Upper lobe of left lung (tissue), 6 donors: Measurements from ENCODE around the gene PIGU. TPM values are rescaled to one million over a fixed set of nuclear protein-coding genes. Genes with fewer than 3 reads are reported as not detected.
"Not testable (repeated sequence)": the region's sequence is repeated elsewhere in the genome, so short reads cannot be mapped to it uniquely, and the experiment has no call there.

ENCODE experiments used
- ATAC-seq, 2 donors: fragments of 200-7000 bp; cut with Tn5 transposase; one replicate each; pipeline ENCODE4 v1.9.1; 2022; ENCODE audit warnings: mild to moderate bottlenecking in 2 of 2, moderate library complexity in 2 of 2; ENCODE audit not compliant: low FRiP score in 2 of 2
- DNase-seq, 2 donors: peaks; one replicate each; pipeline ENCODE4 v3.0.0-alpha.2; 2019 to 2020
- H3K27ac ChIP-seq, 4 donors: fragments of 200-600 bp; sonication (generic); one replicate each; pipeline ENCODE4 v1.5.1; 2016 to 2019
- H3K27me3 ChIP-seq, 4 donors: fragments of 200-600 bp; sonication (generic); one replicate each; pipeline ENCODE4 v1.5.1; 2017 to 2019
- H3K36me3 ChIP-seq, 4 donors: fragments of 200-600 bp; sonication (generic); one replicate each; pipeline ENCODE4 v1.5.1; 2016 to 2019
- H3K4me1 ChIP-seq, 4 donors: fragments of 200-600 bp; sonication (generic); one replicate each; pipeline ENCODE4 v1.5.1; 2018 to 2019
- H3K4me3 ChIP-seq, 4 donors: fragments of 200-600 bp; sonication (generic); one replicate each; pipeline ENCODE4 v1.5.1; 2017 to 2019; ENCODE audit warnings: mild to moderate bottlenecking in 2 of 4, moderate library complexity in 1 of 4
- H3K9me3 ChIP-seq, 4 donors: fragments of 200-600 bp; sonication (generic); one replicate each; pipeline ENCODE4 v1.5.1; 2018 to 2019
- EP300 ChIP-seq, 4 donors: sonication (generic); formaldehyde crosslinking; IDR thresholded peaks; one replicate each; pipeline ENCODE4 v1.5.1; 2017; ENCODE audit warnings: antibody characterized with exemption in 4 of 4, control low read depth in 2 of 4
- POLR2A ChIP-seq, 4 donors: fragments of 450-650 bp; IDR thresholded peaks; one replicate each; pipeline ENCODE4 v1.5.1; 2016 to 2017; ENCODE audit warnings: antibody characterized with exemption in 4 of 4, mild to moderate bottlenecking in 2 of 4
- POLR2AphosphoS5 ChIP-seq, 2 donors: sonication (generic); formaldehyde crosslinking; IDR thresholded peaks; one replicate each; pipeline ENCODE4 v1.5.1; 2017; ENCODE audit warnings: antibody characterized with exemption in 2 of 2
- WGBS, 2 donors: methylation state at CpG; one replicate each; pipeline ENCODE4 v1.1.5; 2017 to 2018; 5-methylcytosine and 5-hydroxymethylcytosine counted together
- total RNA-seq, 6 donors: library from RNA; depleted of rRNA in 4 of 6; stranded (reverse); fragments of >200 nt in 4 of 6; gene quantifications; one replicate each; pipeline versions ENCODE4 v1.1.0 to v1.2.1, GENCODE V29; 2016 to 2021
- TF ChIP-seq, protein P1 (sequence below), 6 experiments: fragments of 450-650 bp in 4 of 6; fragments of 200-600 bp in 2 of 6; sonication (generic) in 2 of 6; IDR thresholded peaks; one replicate each; pipeline ENCODE4 v1.5.1; 2016 to 2019; ENCODE audit warnings: antibody characterized with exemption in 6 of 6
- donor health status: DM: no; HTN: no; CAD: no; lungs with moderate emphysema.
- donor health status: DM: no; HTN: yes; CAD: no; lungs with severe emphysema.

The PIGU gene
- total RNA-seq, 6 donors from 2014 or later: 8.0 to 17.1 (median 12.7) TPM

DNA sequence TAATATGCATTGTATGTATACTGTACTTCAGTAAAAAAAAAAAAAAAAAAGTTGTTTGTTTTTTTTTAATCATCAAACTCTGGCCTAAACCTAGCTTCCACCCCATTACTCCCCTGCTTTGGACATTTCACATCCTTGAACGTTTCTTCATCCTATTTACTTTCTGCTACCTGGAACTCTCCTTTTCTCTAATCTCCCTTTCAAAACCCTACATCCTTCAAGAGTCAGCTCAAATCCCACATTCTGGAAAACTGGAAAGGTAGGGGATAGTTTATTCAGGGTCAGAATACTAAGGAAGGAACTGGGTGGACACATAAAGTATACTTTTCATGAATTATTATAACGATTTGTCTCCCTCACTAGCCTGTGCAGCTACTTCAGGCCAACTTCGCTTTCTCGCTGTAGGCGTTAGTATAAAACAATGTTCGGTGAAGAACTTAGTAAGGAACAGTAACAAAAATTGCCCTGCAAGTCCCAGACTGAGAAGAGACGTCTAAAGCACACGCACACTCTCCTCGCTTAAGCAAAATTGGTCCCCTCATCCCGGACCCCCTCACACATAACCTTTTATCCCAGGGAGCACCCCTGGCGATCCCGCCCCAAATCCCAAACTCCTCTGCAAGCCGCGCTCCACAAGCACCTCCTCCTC lies 775 bp downstream of the PIGU start:
- DNase-seq: no peak
- Histone ChIP-seq H3K36me3 (no peaks in the 10 kb centered on the region), H3K27ac (peak overlapping the region; percentile 67 to 86 (median 83)), H3K27me3 (no peaks in the 10 kb centered on the region), H3K4me3 (peak overlapping the region; percentile 72 to 98 (median 92)), H3K4me1 (peaks cover 10 to 23% (median 16%) of the 10 kb centered on the region in 4 donors), H3K9me3 (no peaks in the 10 kb centered on the region)
- 0 to 1% methylated on average over 14 of the region's 14 CpGs for whole genome bisulfite sequencing, 2 donors
- ATAC-seq: no peak
- TF ChIP-seq POLR2AphosphoS5 (IDR thresholded peaks at IDR 0.05) (no peak), POLR2A (IDR thresholded peaks at IDR 0.05) (no peak), EP300 (IDR thresholded peaks at IDR 0.05) (no peak)
- TF ChIP-seq, protein P1, sequence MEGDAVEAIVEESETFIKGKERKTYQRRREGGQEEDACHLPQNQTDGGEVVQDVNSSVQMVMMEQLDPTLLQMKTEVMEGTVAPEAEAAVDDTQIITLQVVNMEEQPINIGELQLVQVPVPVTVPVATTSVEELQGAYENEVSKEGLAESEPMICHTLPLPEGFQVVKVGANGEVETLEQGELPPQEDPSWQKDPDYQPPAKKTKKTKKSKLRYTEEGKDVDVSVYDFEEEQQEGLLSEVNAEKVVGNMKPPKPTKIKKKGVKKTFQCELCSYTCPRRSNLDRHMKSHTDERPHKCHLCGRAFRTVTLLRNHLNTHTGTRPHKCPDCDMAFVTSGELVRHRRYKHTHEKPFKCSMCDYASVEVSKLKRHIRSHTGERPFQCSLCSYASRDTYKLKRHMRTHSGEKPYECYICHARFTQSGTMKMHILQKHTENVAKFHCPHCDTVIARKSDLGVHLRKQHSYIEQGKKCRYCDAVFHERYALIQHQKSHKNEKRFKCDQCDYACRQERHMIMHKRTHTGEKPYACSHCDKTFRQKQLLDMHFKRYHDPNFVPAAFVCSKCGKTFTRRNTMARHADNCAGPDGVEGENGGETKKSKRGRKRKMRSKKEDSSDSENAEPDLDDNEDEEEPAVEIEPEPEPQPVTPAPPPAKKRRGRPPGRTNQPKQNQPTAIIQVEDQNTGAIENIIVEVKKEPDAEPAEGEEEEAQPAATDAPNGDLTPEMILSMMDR (IDR thresholded peaks at IDR 0.05): no peak

GRCh38 chr20:34675561-34675960 lies 1.3 kb downstream of the PIGU start:
- ATAC-seq: no peak
- Histone ChIP-seq H3K27me3 (no peaks in the 10 kb centered on the region), H3K4me1 (peaks cover 10 to 23% (median 16%) of the 10 kb centered on the region in 4 donors), H3K9me3 (no peaks in the 10 kb centered on the region), H3K27ac (no peak overlapping the region), H3K4me3 (no peak overlapping the region), H3K36me3 (no peaks in the 10 kb centered on the region)
- TF ChIP-seq, protein P1 (IDR thresholded peaks at IDR 0.05): no peak
- TF ChIP-seq POLR2AphosphoS5 (IDR thresholded peaks at IDR 0.05): no peak
- no peak for TF ChIP-seq EP300 (IDR thresholded peaks at IDR 0.05)
- TF ChIP-seq POLR2A (IDR thresholded peaks at IDR 0.05): no peak
- no peak for DNase-seq
- 21 to 27% methylated on average over 3 of the region's 3 CpGs for WGBS, 2 donors

- Histone ChIP-seq H3K36me3 (no peaks in the 10 kb centered on the region), H3K4me3 (no peak overlapping the region), H3K27ac (no peak overlapping the region), H3K4me1 (peaks cover 10 to 23% (median 16%) of the 10 kb centered on the region in 4 donors), H3K27me3 (no peaks in the 10 kb centered on the region), H3K9me3 (no peaks in the 10 kb centered on the region)
- no peak for TF ChIP-seq POLR2AphosphoS5 (IDR thresholded peaks at IDR 0.05)
- TF ChIP-seq, protein P1 (IDR thresholded peaks at IDR 0.05): no peak
- TF ChIP-seq EP300 (IDR thresholded peaks at IDR 0.05): no peak
- TF ChIP-seq POLR2A (IDR thresholded peaks at IDR 0.05): no peak
- WGBS, 2 donors: 90 to 91% methylated on average over 5 of the region's 5 CpGs
- DNase-seq (no peak), ATAC-seq (no peak)
These were observed 3.5 kb downstream of the PIGU start for GRCh38 chr20:34673412-34673811.

DNA sequence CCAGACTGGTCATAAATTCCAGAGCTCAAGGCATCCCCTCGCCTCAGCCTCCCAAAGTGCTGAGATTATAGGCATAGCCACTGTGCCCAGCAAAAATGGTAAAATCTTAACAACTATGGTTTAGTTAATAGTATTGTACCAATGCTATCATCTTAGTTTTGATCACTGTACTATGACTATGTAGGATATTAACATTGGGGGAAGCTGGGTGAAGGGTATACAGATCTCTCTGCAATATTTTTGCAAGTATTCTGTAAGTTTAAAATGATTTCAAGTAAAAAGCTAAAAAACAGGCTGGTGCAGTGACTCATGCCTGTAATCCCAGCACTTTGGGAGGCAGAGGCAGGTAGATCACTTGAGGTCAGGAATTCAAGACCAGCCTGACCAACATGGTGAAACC lies 7.8 kb downstream of the PIGU start:
- ATAC-seq (no peak), DNase-seq (no peak)
- TF ChIP-seq, protein P1 (IDR thresholded peaks at IDR 0.05): no peak
- TF ChIP-seq EP300 (IDR thresholded peaks at IDR 0.05) (no peak), POLR2A (IDR thresholded peaks at IDR 0.05) (no peak), POLR2AphosphoS5 (IDR thresholded peaks at IDR 0.05) (no peak)
- Histone ChIP-seq H3K4me1 (no peaks in the 10 kb centered on the region), H3K9me3 (no peaks in the 10 kb centered on the region), H3K27ac (no peak overlapping the region), H3K36me3 (no peaks in the 10 kb centered on the region), H3K4me3 (no peak overlapping the region), H3K27me3 (no peaks in the 10 kb centered on the region)
- 90 to 100% methylated on average over 1 of the region's 1 CpG for WGBS, 2 donors

- H3K27ac ChIP-seq, ATAC-seq, H3K4me3 ChIP-seq, H3K27me3 ChIP-seq, H3K4me1 ChIP-seq, H3K36me3 ChIP-seq, H3K9me3 ChIP-seq, DNase-seq: not testable (repeated sequence)
- WGBS, 2 donors: 97% methylated on average over 7 of the region's 7 CpGs
These were observed 12.1 kb downstream of the PIGU start for GRCh38 chr20:34664751-34665150.
